Occipital lobe (tissue), 2 donors: ENCODE results near the gene TLCD5. TPM values are rescaled to one million over a fixed set of nuclear protein-coding genes. Genes with fewer than 3 reads are reported as not detected.

Experiments
- DNase-seq: peaks from one replicate; lab custom pipeline; 2025; lab: John Stamatoyannopoulos, UW
- total RNA-seq: library from RNA; depleted of rRNA; stranded (reverse); fragments of >200 nt; gene quantifications from one replicate; pipeline ENCODE4 v1.2.3, GENCODE V29; 2014

The TLCD5 gene
- total RNA-seq, 1 donor from 2014 or later, result 22.9 TPM

DNA sequence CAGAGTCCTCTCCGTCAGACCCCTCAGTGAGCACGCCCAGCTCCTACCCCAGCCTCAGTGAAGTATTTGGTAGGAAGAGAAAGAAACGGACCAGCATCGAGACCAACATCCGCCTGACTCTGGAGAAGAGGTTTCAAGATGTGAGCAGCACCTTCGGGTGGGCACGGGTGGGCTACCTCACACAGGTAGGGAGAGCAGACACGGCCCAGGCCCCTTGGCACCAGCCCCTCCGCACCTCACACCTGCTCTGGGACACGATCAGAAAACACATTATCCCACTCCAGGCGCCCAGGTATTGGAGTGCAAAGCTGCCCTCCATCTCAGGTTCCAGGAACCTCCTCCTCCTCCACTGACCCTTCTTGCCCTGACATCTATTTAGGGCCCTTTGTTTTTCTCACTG, 17.6 kb upstream of the TLCD5 start:
- no peak for DNase-seq

DNA sequence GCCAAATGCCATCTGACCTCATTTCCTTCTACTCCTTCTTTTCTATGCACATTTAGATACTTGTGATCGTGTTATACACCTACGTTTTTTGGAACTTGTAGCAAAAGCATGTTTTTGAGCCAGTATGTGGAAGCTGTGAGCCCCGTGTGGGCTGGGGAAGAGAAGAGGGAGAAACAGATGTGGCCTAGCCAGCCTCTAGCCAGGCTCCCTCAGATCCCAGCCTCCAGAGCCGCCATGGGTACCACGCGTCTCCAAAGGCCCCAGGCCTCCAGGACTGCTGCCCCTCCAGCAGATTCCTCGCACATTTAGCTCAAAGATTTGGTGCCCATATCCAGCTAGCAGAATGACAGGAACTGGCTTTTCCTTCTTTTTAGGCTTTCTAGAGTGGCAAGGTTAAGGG, 17.0 kb upstream of the TLCD5 start:
- DNase-seq, result no peak

DNA sequence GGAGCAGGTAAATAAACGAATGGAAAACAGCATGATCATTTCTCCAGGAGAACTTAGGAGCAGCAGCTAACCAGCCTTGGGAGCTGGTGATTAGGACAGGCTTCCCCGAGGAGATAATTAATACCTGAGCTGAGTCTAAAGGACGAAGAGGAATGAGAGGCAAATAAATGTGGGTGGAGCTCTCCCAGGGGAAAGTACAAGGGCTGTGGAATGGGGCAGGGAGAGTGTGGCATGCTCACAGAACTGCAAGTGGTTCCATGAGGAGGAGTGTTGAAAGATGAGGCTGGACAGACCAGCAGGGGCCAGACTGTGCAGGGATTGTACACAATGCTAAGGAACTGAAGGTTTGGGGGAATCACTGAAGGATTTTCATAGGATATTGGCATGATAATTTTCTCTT, 14.2 kb upstream of the TLCD5 start:
- DNase-seq, result no peak

DNA sequence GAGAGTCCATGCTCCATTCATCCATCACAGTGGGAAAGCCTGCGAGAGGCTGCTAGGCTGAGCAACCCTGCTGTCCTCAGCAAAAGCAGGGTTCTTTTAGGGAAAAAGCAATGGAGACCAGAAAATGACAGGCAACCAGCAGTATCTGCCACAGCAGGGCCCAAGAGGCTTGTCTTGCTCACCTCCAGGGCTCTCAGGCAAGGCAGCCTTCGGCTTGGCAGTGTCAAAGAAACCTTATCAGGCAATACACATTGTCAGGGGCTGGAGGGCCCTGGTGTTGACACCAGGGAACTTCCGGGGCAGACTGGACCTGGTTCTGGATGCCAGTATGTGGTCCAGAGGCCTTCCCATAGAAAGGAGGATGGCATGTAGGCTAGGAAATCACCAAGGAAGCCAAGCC, 10.2 kb upstream of the TLCD5 start:
- no peak for DNase-seq

- DNase-seq, result peak; percentile 24
These were observed 8.0 kb upstream of the TLCD5 start for GRCh38 chr11:120316880-120317688.

DNA sequence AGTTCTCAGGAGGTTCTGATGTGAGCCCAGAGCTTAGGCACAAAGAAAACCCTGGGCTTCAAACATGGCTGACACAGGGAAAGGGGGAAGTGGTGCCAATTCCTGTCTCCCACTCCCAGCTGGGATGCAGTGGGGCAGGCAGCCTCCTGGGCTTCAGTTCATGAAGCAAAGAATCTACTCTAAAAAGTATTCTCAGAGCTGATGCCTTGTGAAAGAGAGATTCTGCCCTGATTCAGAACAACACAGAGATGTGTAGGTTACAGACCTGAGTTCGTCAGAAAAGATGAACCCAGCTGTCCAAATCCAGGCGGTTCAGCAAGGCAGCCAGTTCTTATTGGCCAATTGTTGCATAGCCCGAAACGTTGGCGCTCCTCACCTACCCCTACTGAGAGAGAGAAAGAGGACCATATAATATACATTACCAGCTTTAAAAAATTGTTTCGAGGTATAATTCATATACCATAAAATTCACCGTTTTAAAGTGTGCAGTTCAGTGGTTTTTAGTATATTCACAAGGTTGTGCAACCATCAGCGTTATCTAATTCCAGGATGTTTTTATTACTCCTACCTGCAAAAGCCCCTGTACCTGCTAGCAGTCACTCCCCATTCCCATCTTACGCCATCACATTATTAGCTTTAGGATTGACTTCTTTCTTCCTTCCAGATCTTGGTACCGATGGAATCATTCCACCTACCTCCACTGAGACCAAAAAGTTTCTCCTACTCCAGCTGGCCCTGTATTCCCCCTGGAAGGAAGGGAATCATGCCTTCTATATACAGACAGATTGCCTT, 7.2 kb upstream of the TLCD5 start:
- DNase-seq, result no peak

GRCh38 chr11:120318906-120319305, 6.2 kb upstream of the TLCD5 start:
- DNase-seq, result no peak

DNA sequence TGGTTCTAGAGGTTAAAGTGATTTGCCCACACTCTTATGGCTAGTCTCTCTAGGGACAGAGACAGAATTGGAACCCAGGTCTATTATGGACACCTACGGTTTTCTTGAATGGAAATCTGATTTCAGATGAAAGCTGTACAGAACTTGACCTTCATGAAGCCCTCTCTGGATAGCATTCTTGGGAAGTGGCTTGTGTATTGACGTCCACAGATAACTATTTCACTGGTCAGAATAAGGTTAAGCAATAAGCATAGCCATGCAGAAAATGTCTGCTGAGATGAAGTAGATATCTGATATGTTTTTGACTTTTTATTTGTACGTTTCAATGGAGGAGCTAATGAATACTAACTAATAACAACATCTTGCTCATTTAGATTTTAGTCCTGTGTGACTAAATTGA, 1.1 kb downstream of the TLCD5 start:
- DNase-seq, result no peak

DNA sequence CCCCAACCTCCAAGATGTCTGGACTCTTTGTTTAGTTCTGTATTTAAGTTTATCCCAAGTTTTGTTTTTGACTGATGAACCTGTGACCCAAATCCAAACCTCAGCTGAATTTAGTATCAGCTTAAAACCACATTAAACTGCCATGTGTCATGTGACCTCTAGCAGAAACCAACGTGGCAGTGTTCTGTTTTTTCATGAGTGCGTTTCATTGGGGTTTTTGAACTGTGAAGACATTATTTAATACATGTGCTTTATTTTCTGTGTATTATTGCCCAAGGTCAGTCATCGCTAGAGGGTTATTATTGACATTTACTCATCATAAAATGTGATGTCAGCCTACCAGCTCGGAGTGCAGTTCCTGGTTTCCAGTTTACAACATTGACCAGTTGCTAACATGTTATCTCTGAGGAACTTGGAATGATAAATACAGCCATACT, 1.8 kb downstream of the TLCD5 start:
- no peak for DNase-seq

DNA sequence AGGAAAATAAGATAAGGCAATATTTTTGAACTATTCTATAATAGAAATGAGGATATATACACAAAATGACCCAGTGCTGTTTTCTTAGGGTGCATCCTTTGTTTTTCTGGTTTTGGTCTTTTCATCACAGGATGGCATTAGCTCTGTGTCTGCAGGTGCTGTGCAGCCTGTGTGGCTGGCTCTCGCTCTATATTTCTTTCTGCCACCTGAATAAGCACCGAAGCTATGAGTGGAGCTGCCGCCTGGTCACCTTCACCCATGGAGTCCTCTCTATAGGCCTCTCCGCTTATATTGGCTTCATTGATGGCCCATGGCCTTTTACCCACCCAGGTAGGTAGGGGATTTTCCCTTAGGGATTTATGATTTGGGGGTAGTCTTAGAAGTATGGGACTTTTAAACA, 2.2 kb downstream of the TLCD5 start:
- no peak for DNase-seq

DNA sequence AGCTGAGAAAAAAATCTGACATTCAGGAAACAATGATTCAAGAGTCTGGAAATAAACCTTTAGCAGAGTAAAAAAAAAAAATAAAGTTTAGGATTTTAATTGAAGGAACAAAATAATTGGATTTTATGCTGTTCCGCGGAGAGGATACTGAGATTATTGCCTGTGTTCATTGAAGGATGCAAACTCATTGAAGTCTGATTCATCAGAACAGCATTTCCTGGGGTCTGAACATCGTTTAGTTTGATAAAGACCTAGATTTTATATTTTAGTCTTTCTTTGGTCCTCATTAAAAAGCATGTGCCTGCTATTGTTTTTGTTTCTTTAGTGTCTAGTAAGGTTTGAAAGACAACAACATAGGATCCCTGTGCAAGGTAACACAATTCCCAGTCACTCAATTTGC, 4.5 kb downstream of the TLCD5 start:
- DNase-seq, result no peak

DNA sequence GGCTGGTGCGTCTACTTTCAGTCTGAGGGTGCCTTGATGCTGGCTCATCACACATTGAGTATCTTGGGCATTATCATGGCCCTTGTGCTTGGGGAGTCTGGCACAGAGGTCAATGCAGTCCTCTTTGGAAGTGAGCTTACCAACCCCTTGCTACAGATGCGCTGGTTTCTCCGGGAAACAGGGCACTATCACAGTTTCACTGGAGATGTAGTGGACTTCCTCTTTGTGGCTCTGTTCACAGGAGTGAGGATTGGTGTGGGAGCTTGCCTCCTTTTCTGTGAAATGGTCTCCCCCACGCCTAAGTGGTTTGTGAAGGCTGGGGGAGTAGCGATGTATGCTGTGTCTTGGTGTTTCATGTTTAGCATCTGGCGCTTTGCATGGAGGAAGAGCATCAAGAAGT, 4.9 kb downstream of the TLCD5 start:
- no peak for DNase-seq

- DNase-seq, result no peak
These were observed 6.3 kb downstream of the TLCD5 start for GRCh38 chr11:120331301-120331996.

GRCh38 chr11:120332822-120333716, 8.0 kb downstream of the TLCD5 start:
- DNase-seq, result no peak

DNA sequence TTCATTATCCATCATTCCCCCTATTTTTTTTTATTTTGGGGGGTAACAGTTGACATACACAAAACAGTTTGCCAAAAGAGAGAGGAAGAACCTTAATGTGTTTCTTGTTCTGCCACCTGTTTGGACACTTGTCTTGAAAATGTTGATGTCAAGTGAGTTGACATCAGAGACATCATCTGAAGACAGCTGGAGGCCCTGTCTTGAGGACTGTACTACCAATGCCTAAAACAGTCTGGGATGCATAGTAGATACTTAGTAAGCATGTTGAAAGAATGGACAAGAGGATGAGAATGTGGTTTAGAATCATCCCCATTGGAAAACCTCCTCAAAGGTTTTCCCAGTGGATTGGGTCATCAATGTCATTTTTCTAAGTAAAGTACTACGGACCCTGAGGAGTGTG, 8.7 kb downstream of the TLCD5 start:
- no peak for DNase-seq

DNA sequence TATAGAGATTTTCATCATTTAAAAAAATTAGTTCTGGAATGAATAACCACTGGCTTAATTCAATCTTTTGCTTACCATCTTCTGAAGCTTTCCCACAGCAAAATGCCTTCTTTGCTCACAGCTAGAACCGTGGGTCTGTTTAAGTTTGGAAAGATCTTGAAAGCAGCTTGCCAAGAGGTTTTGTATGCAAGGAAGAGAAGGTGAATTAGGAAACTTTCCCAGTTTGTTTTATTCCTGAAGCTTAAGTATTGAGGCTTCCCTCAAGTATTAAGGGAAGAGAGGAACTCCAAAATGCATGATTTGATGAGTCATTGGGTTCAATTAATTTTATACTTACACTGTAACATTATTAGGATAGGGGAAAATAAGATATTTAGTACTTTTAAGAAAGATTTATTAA, 9.2 kb downstream of the TLCD5 start:
- no peak for DNase-seq

- DNase-seq, result peak; percentile 15
These were observed 9.9 kb downstream of the TLCD5 start for GRCh38 chr11:120334894-120335462.

- DNase-seq, result no peak
These were observed 10.4 kb downstream of the TLCD5 start for GRCh38 chr11:120335556-120335907.

GRCh38 chr11:120335908-120336640, 11.0 kb downstream of the TLCD5 start, which contains the start of gene ARHGEF12:
Gene ARHGEF12, plus strand, starts transcription at chr11:120336413. Its CDS starts 831 bp downstream, at chr11:120337244.
- DNase-seq, result peak; percentile 89
